Neural progenitor cell (in vitro differentiated cells): ENCODE measurements around the gene DIAPH2.

Experiments
- CTCF ChIP-seq: fragments of 200-600 bp; sonication (generic); IDR thresholded peaks from 2 replicates; pipeline ENCODE4 v1.5.1; 2017; ENCODE audit warnings: antibody characterized with exemption, mild to moderate bottlenecking
- EZH2 ChIP-seq: fragments of 200-600 bp; sonication (generic); IDR thresholded peaks from 2 replicates; pipeline ENCODE4 v1.6.1; 2017; ENCODE audit warnings: antibody characterized with exemption, mild to moderate bottlenecking, moderate library complexity
- EZH2phosphoT487 ChIP-seq: fragments of 200-600 bp; sonication (generic); IDR thresholded peaks from 2 replicates; pipeline ENCODE4 v1.6.1; 2017; ENCODE audit warnings: antibody characterized with exemption

GRCh38 chrX:97389761-97390192 is 705.1 kb downstream of the DIAPH2 start:
- TF ChIP-seq CTCF (no peak), EZH2 (no peak), EZH2phosphoT487 (no peak)
